Hepatocyte (in vitro differentiated cells): ENCODE data around the gene CCDC27. TPM values are rescaled to one million over a fixed set of nuclear protein-coding genes. Genes with fewer than 3 reads are reported as not detected.
"Not testable (repeated sequence)": the region's sequence is repeated elsewhere in the genome, so short reads cannot be mapped to it uniquely, and the experiment has no call there.

Experiments
- DNase-seq: peaks from one replicate; pipeline ENCODE4 v3.0.0-alpha.2; 2016; ENCODE audit warnings: low spot score
- H2AFZ ChIP-seq: fragments of 200-600 bp; sonication (generic); 2 replicates; pipeline ENCODE4 v1.6.0; 2016; ENCODE audit warnings: antibody characterized with exemption, mild to moderate bottlenecking
- H3K27ac ChIP-seq: fragments of 200-600 bp; sonication (generic); 2 replicates; pipeline ENCODE4 v1.5.1; 2016; ENCODE audit warnings: mild to moderate bottlenecking
- H3K27me3 ChIP-seq: fragments of 200-600 bp; sonication (generic); 2 replicates; pipeline ENCODE4 v1.6.1; 2016
- H3K36me3 ChIP-seq: fragments of 200-600 bp; sonication (generic); replicated peaks from 2 replicates; pipeline ENCODE4 v1.5.1; 2016; ENCODE audit warnings: low read depth; ENCODE audit not compliant: insufficient read depth
- H3K4me1 ChIP-seq: fragments of 200-600 bp; sonication (generic); 2 replicates; pipeline ENCODE4 v1.5.1; 2016; ENCODE audit warnings: mild to moderate bottlenecking, moderate library complexity; ENCODE audit not compliant: insufficient read depth
- H3K4me2 ChIP-seq: fragments of 200-600 bp; sonication (generic); 2 replicates; pipeline ENCODE4 v1.6.0; 2016
- H3K4me3 ChIP-seq: fragments of 200-600 bp; sonication (generic); 2 replicates; pipeline ENCODE4 v1.5.1; 2016; ENCODE audit warnings: mild to moderate bottlenecking
- H3K79me2 ChIP-seq: fragments of 200-600 bp; sonication (generic); 2 replicates; pipeline ENCODE4 v1.6.0; 2017; ENCODE audit warnings: mild to moderate bottlenecking
- H3K9me2 ChIP-seq: fragments of 200-600 bp; sonication (generic); replicated peaks from 2 replicates; pipeline ENCODE4 v1.6.0; 2017; ENCODE audit warnings: mild to moderate bottlenecking; ENCODE audit not compliant: insufficient read depth
- H3K9me3 ChIP-seq: fragments of 200-600 bp; sonication (generic); 2 replicates; pipeline ENCODE4 v1.5.1; 2016; ENCODE audit warnings: low read depth, mild to moderate bottlenecking
- H4K20me1 ChIP-seq: fragments of 200-600 bp; sonication (generic); 2 replicates; pipeline ENCODE4 v1.6.0; 2016; ENCODE audit warnings: mild to moderate bottlenecking; ENCODE audit not compliant: insufficient read depth, poor library complexity, severe bottlenecking
- CTCF ChIP-seq: fragments of 200-600 bp; sonication (generic); IDR thresholded peaks from 2 replicates; pipeline ENCODE4 v1.5.1; 2016; ENCODE audit warnings: antibody characterized with exemption, mild to moderate bottlenecking; ENCODE audit not compliant: poor library complexity
- EZH2 ChIP-seq: fragments of 200-600 bp; sonication (generic); IDR thresholded peaks from 2 replicates; pipeline ENCODE4 v1.6.1; 2016; ENCODE audit warnings: antibody characterized with exemption, mild to moderate bottlenecking, borderline replicate concordance
- EZH2phosphoT487 ChIP-seq: fragments of 200-600 bp; sonication (generic); IDR thresholded peaks from one replicate; pipeline ENCODE4 v1.6.1; 2018; ENCODE audit warnings: antibody characterized with exemption, mild to moderate bottlenecking, low read depth, moderate library complexity; ENCODE audit not compliant: unreplicated experiment, severe bottlenecking
- WGBS: methylation state at CpG from one replicate; pipeline ENCODE4 v1.1.6; 2016; ENCODE audit warnings: low lambda C conversion rate; ENCODE audit errors: missing lambda C conversion rate; 5-methylcytosine and 5-hydroxymethylcytosine counted together
- polyA plus RNA-seq: library from polyadenylated mRNA; unstranded; fragments of >200 nt; fragmentation: Nextera tagmentation; extraction: Ambion mirVana; gene quantifications from 2 replicates; pipeline ENCODE4 v1.2.1, GENCODE V29; 2016
- total RNA-seq: library from RNA; depleted of rRNA; stranded (reverse); fragments of >200 nt; gene quantifications from 2 replicates; pipeline ENCODE4 v1.2.3, GENCODE V29; 2014

Gene CCDC27
- total and polyA plus RNA-seq, 2 experiments from 2014 or later: 0.17 to 0.59 TPM

- Histone ChIP-seq H3K9me2 (no peaks in the 10 kb centered on the region), H4K20me1 (no peaks in the 10 kb centered on the region), H3K79me2 (no peaks in the 10 kb centered on the region), H3K27me3 (no peaks in the 10 kb centered on the region), H3K4me3 (no peak overlapping the region), H2AFZ (no peak overlapping the region), H3K9me3 (no peaks in the 10 kb centered on the region), H3K4me1 (no peaks in the 10 kb centered on the region), H3K4me2 (no peak overlapping the region), H3K36me3 (no peaks in the 10 kb centered on the region), H3K27ac (no peak overlapping the region)
- WGBS: 83% methylated on average over 19 of the region's 19 CpGs
- no peak for DNase-seq
- TF ChIP-seq EZH2 (no peak), CTCF (no peak), EZH2phosphoT487 (no peak)
Observed at GRCh38 chr1:3803905-3804626, 51.8 kb downstream of the CCDC27 start.

- H3K4me3 ChIP-seq, H3K9me3 ChIP-seq, H2AFZ ChIP-seq, H3K79me2 ChIP-seq, H3K27ac ChIP-seq, H3K9me2 ChIP-seq, H4K20me1 ChIP-seq, DNase-seq, H3K4me1 ChIP-seq, H3K36me3 ChIP-seq, H3K27me3 ChIP-seq, H3K4me2 ChIP-seq: not testable (repeated sequence)
- 83% methylated on average over 7 of the region's 7 CpGs for WGBS
Observed at GRCh38 chr1:3804627-3804944, 52.3 kb downstream of the CCDC27 start.

DNA sequence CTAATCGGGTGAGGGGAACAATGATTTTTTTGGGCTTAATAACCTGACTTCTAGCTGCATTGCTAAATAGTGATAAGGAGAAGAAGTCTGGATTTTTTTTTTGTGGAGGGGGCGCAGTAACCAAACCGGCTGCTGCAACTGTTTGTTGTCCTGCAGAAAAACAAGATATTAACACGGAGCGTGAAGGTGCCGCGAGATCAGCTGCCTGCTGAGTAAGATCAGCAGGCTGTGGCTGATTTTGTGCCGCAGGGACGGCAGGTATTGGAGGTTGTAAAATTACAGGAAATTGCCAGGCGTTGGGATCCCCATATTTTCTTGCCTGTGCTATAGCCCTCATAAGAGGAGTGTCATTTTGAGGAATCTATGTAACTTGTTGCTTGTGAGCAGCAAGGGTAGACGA lies 52.8 kb downstream of the CCDC27 start:
- no peak overlapping the region for H3K27ac ChIP-seq
- no peaks in the 10 kb centered on the region for H3K9me3 ChIP-seq
- 88% methylated on average over 11 of the region's 11 CpGs for WGBS
- no peaks in the 10 kb centered on the region for H3K9me2 ChIP-seq
- H4K20me1 ChIP-seq: no peaks in the 10 kb centered on the region
- no peak overlapping the region for H3K4me3 ChIP-seq
- TF ChIP-seq EZH2 (no peak), CTCF (no peak), EZH2phosphoT487 (no peak)
- no peaks in the 10 kb centered on the region for H3K79me2 ChIP-seq
- H3K4me1 ChIP-seq: no peaks in the 10 kb centered on the region
- no peaks in the 10 kb centered on the region for H3K36me3 ChIP-seq
- DNase-seq: no peak
- H3K4me2 ChIP-seq: no peak overlapping the region
- H3K27me3 ChIP-seq: no peaks in the 10 kb centered on the region
- H2AFZ ChIP-seq: no peak overlapping the region

DNA sequence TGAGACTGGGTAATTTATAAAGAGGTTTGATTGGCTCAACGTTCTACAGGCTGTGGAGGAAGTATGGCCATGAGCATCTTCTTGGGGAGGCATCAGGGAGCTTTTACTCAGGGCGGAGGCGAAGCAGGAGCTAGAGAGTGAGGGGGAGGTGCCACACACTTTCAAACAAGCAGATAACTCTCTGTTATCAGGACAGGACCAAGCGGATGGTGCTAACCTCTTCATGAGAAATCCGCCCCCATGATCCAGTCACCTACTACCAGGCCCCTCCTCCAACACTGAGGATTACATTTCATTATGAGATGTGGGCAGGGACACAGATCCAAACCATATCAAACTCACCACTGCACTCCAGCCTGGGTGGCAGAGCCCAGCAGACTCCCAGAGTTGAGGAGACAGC lies 55.5 kb downstream of the CCDC27 start:
- Histone ChIP-seq H3K9me2 (no peaks in the 10 kb centered on the region), H3K27ac (no peak overlapping the region), H3K4me3 (no peak overlapping the region), H3K27me3 (no peaks in the 10 kb centered on the region), H3K4me1 (no peaks in the 10 kb centered on the region), H2AFZ (no peak overlapping the region), H3K79me2 (no peaks in the 10 kb centered on the region), H3K9me3 (no peaks in the 10 kb centered on the region), H4K20me1 (no peaks in the 10 kb centered on the region), H3K36me3 (no peaks in the 10 kb centered on the region), H3K4me2 (no peak overlapping the region)
- TF ChIP-seq EZH2 (no peak), EZH2phosphoT487 (no peak), CTCF (no peak)
- WGBS: 61% methylated on average over 5 of the region's 5 CpGs
- DNase-seq: no peak
